IMR-90 (cell line): ENCODE measurements around the gene WEE2.

Experiments used
- FOS ChIP-seq: fragments of 150-350 bp; IDR thresholded peaks from 2 replicates; pipeline ENCODE4 v1.6.1; 2016; ENCODE audit warnings: low read depth, low read length
- POLR2A ChIP-seq: IDR thresholded peaks from 2 replicates; pipeline ENCODE4 v1.6.1; 2012; ENCODE audit warnings: mild to moderate bottlenecking, low read depth, low read length
- RAD21 ChIP-seq: IDR thresholded peaks from 2 replicates; pipeline ENCODE4 v1.6.1; 2012; ENCODE audit warnings: low read length, improper control_type of control experiment
- TF ChIP-seq, protein P1 (sequence below): conservative IDR thresholded peaks from 2 replicates; pipeline ENCODE4 v1.5.1; 2012; ENCODE audit warnings: mild to moderate bottlenecking, low read depth, low read length, improper control_type of control experiment

DNA sequence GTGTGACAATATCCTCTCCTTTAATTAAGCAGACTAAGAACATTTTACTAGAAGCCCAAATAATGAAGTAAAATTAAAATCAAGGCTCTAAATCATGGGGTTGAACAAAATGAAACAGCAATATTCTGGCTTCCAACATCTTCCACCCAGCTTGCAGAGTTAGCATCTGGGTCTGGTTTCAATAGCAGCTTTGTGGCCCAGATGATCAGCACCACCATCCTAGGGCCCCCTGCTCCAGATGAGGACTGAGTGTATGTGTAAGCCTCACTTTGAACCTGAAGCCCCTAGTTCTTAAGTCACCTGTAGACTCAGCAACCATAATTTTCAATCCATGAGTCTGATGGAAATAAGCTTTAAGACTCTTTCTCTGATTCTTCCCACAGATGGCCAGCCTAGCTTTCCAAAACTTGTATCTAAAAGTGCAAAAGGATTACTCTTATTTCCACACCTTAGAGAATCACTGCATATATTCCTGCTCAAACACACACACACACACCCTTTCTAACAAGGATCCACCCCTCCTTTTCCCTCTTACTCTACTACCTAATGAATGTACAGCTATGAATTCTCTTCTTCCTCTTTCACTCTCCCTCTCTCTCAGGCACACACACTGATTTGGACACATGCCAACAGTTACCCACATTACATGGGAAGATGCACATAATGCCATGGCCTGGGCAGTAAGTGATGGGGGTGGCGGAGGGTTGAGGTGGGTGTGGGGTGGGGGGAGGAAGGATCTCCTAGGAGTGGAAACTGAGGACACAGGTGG lies 9.7 kb upstream of the WEE2 start:
- TF ChIP-seq, protein P1, sequence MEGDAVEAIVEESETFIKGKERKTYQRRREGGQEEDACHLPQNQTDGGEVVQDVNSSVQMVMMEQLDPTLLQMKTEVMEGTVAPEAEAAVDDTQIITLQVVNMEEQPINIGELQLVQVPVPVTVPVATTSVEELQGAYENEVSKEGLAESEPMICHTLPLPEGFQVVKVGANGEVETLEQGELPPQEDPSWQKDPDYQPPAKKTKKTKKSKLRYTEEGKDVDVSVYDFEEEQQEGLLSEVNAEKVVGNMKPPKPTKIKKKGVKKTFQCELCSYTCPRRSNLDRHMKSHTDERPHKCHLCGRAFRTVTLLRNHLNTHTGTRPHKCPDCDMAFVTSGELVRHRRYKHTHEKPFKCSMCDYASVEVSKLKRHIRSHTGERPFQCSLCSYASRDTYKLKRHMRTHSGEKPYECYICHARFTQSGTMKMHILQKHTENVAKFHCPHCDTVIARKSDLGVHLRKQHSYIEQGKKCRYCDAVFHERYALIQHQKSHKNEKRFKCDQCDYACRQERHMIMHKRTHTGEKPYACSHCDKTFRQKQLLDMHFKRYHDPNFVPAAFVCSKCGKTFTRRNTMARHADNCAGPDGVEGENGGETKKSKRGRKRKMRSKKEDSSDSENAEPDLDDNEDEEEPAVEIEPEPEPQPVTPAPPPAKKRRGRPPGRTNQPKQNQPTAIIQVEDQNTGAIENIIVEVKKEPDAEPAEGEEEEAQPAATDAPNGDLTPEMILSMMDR = no peak
- TF ChIP-seq FOS (no peak), POLR2A (no peak), RAD21 (no peak)
